Measurements from ENCODE around the gene ZNF593.

- no peak for TF ChIP-seq POLR2A (IDR thresholded peaks at IDR 0.05)
- TF ChIP-seq CTCF (IDR thresholded peaks at IDR 0.05) = no peak
Observed at GRCh38 chr1:26191739-26192138, 22.0 kb downstream of the ZNF593 start.

Measured in testis (tissue), 2 donors.